Measurements from ENCODE around the gene OSBPL3.
"Not testable (repeated sequence)": the region's sequence is repeated elsewhere in the genome, so short reads cannot be mapped to it uniquely, and the experiment has no call there.

Gene OSBPL3

DNA sequence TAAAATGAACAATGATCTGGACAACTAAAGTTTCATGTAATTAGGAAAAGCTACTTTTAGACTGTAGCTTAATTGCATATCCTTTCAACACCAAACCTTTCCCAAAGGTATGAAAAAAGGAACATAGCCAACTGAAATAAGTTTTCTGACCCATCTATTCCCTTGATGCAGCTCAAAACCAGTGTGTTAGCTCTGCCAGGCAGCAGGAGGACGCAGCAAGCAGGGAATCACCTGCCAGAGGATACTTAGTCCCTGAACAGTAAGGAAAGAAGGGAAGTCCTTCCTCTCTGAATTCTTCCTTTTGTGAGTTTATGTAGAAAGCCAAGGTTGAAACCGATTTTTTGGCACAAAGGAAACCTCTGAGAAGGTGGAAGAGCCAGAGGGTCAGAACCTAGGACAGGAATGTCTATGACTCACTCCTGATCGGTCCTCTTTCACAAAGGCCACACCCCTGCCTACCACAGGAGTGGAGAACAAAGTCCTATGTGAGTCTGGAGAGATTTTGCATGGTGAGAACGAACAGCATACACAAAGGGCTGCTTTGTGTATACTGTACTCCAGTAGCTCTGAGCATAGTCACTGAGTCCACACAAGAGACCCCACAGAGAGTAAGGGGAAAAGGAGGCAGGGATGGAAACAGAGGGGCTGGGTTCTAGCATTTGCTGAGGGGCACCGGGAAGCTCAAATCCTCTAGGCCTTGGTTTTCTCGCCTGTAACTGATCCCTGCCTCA, 153.9 kb downstream of the OSBPL3 start:
- no peak for DNase-seq

DNA sequence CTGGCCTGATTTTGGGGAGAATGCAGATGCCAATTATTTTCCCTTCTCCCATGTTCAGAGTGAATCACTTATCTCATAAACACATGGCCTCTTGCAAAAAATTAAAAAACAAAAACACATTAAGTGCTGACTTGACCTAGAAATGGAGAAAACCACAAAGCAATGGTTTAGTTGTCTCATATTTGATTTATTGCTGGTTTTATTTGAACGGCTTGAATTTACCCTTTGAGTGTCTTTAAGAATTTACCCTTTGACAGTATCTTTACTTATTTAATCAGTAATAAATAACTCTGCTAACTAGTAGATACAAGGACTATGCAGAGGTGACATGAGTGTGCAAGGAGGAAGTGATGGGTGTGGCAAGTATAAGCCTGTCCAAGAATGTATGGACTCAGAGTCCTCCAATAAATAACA, 154.6 kb downstream of the OSBPL3 start:
- no peak for DNase-seq

DNA sequence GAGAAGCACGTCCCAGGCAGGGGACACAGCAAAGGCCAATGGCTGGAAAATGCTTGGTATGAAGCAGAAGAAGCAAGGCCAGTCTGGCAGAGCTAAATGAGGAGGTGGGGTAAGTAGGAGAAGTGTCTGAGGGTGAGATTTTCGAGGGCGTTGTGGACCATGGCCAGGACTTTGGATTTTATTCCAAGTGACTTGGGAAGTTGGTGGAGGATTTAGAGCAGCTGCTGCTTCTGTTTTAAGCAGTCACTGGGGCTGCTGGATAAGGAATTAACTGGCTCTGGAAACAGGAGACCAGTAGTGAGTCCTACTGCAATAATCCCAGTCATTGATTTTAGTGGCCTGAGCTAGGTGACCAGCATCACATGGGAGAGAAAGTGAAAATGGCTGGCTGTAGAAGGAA, 155.1 kb downstream of the OSBPL3 start:
- DNase-seq: no peak

DNA sequence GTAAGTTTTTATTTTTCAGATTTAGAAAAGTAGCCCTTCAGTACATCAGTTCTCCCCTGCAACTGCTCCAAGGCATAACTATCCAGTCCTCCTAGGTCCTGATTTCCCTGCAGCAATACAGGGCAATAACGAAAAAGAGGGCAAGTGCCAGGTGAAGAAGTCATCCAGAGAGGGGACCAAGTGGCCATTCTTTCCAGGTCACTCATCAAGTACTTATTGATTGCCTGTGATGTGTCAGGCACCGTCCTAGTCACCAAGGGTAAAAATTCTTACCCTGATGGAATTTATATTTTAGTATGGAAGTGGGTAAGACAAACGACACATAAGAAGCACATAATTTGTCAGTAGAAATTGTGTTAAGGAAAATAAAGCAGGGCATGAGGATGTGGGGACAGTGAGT, 155.6 kb downstream of the OSBPL3 start:
- DNase-seq: no peak

DNA sequence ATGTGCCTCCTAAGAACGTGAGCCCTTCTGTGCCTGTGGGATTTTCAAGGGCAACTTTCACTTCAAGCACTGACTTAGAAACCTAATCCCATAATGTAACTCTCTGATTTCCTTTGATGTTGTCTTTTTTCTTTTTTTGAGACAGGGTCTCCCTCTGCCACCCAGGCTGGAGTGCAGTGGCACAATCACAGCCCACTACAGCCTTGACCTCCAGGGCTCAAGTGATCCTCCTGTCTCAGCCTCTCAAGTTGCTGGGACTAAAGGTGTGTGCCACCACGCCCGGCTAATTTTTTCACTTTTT, 158.3 kb downstream of the OSBPL3 start:
- DNase-seq: no peak

DNA sequence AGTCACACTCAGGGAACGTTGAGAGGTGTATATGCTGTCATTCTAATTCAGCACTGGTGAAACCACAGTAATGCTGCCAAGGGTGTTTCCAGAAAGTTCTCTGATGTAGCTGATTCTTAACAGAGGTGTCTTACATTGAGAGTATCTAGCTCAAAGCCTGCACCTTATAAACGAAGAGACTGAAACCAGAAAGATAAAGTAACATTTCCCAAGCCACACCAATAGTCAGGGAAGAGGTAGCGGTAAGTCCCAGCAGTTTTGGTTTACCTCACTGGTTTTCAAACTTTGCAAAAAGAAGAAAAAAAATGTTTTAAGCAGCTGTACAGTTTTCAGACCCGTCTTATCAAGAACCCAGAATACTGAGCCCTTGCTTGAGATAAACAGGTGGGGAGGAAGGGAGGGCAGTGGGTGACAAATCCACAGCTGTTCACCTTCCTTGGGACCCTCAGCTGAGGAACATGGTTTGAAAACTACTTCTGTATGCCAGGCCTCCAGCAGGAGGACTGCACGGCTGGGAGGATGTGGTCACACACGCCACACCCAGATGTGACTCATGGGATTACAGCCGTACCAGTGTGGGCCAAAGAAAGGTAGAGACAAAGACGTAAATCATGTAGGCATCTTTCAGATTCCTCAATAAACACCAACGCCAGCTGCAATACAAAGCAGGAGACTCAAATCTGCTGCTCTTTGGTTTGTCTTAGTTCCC, 158.8 kb downstream of the OSBPL3 start:
- DNase-seq: peak; percentile 88

DNA sequence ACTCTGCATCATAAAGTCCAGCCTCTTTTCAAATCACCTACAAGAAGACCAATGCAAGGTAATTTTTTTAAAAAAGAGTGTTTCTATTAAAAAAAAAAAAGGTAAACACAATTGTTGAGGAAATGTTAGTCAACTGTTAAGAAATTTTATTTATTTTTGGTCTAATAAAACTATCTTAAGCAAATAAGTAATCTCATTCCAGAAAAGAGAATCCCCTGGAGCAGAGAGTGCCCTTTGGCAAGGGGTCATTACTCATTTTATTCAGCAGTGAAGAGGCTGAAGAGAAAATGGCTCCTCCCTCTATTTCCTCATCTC, 159.3 kb downstream of the OSBPL3 start:
- DNase-seq: no peak

DNA sequence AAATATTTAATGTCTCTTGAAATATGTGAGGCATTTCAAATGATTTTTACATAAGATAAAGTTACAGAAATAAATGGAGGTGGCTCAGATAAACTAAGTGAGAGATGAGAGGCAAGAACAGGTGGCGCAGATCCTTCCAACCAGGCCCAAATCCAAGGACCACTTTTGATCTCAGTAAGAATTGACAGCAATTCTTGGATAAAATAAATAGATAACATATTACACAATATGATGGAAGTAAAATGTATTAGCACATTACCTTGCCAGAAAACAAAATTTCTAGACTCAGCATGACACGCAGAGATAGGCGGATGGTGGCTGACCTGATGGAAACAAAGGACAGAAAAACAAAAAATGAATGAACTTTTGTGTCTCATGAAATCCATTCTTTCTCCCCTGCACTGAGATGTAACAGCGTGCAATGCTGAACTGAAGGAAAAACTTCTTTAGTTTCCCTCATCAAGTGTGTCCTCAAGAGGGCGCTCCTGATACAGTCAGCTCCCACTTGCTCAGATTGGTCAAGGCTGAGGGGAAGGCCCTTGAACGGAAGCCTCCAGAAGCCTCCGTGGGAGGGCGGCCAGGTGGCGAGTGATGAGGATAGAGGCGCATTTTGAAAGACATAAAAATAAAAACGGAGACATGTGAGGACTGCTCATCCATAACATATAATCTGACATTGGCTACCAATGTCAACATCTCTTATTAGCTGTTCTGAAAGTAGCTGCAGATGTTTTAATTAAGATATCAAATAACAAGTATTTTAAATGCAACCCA, 159.9 kb downstream of the OSBPL3 start:
- DNase-seq: peak; percentile 79

DNA sequence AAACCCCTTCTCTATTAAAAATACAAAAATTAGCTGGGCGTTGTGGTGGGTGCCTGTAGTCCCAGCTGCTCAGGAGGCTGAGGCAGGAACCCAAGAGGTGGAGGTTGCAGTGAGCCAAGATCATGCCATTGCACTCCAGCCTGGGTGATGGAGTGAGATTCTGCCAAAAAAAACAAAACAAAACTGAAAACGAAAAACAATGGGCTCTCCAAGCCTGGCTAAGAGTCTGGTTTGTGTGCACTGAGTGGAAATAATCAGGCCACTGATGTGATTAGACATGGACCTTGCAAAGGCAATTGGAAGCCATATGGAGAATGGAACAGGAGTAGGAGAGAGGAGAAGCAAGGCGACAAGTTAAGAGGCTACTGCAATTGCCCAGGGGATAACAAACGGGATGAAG, 162.6 kb downstream of the OSBPL3 start:
- DNase-seq: no peak

DNA sequence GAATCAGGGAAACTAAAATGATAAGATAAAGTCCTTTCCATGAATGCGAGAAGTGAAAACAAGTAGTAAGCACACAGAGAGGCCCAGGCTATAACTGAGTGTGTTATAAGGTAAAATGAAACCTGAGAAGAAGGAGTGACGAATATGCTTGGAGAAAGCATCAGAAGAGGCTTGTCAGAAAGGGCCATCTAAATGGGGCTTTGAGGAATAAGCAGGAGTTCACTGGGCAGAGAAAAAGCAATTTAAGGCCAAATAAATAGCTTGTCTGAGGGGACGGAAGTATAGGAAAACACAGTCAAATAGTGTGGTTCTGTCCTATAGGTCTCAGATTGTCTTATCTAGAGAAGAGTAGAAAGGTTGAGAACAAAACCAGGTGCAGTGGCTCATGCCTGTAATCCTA, 163.1 kb downstream of the OSBPL3 start:
- no peak for DNase-seq

DNA sequence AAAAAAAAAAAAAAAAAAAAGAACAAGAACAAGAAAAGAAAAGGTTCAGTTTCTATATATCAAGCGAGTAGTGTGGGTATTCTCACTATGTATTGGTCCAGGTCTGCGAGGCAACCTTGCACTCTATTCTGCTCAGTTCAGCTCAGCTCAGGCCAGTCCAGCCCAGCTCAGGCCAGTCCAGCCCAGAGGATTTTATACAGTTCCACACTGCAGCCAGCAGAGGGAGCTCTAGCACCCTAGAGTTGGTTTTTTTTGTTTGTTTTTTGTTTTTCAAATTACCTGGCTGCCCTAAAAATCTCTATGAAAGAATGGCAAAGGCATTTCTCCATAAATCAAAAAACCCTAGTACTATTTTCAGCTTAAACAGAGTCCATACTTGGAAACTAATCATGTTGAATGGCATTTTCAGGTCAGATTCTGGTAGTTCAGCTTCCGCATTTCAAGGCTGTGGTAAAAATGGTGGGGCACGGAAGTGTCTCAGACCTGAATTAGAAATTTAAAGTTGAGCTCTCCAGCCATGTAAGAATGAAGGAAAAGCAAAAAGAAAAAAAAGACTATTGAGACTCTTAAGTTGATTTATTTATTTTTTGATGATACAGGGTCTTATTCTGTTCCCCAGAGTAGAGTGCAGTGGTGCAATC, 167.6 kb downstream of the OSBPL3 start:
- peak; percentile 44 for DNase-seq

DNA sequence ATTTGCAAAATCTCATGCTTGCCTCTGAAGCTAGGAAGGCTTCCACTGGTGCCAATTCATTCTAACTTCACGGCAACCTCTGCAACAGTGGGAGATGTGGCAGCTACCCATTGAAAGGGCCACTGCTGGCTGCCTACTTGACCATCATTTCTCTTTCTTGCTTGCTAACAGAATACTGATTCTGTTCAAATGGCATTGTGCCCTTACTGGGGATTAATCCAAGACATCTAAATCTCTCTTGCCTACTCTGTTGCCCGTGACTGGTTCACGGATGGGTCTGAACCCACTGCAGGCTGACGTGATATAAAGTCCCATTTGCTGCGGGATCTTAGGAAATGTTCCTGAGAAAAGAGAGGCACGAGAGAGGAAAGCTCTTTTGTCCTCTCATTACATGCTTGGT, 171.5 kb downstream of the OSBPL3 start:
- DNase-seq: no peak

DNA sequence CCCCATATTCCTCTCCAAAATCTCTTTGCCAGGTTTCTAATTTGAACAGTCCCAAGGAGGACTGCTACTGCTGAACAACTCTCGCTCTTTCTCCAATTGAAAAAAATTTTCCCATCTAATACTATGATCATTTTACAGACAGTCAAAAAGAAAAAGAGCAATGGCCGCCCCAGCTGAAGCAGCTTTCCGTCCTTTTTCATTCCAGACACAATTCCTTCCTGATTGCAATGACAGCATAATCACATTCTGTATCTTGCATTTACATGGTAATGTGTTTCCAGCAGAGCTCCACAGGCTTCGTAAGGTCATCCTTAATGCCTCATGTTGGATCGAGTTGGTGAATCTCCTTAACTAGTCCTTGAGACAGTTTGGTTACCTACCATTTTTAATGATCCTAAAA, 177.7 kb downstream of the OSBPL3 start:
- no peak for DNase-seq

DNA sequence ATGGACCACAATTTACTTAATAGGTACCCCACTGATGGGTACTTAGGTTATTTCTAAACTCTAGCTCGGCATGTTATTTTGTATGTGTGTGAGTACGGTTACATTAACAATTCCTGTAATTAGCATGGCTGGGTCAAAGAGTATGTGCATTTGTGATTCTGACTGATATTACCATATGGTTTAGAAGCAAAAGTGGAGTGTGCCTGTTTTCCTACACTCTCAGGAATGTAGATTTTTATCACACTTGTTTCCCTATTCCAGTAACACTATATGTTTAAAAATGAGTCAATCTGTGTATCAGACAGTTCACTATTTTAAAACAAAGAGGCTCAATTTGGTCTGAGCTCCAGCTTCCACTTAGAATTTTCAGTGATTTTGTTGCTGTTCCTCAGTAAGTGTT, 178.1 kb downstream of the OSBPL3 start:
- no peak for DNase-seq

DNA sequence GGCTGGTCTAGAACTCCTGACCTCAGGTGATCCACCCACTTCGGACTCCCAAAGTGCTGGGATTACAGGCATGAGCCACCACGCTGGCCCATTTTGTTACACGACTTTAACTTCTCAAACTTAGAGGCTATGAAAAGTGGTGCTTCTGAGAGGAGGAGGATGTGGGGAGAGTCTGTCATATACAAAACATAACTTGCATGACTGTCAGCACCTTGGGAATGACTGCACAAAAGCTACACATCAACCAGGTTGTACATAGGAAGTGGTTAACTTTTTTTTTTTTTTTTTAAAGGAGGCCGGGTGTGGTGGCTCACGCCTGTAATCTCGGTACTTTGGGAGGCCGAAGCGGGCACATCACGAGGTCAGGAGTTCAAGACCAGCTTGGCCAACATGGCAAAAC, 179.3 kb downstream of the OSBPL3 start:
- no peak for DNase-seq

DNA sequence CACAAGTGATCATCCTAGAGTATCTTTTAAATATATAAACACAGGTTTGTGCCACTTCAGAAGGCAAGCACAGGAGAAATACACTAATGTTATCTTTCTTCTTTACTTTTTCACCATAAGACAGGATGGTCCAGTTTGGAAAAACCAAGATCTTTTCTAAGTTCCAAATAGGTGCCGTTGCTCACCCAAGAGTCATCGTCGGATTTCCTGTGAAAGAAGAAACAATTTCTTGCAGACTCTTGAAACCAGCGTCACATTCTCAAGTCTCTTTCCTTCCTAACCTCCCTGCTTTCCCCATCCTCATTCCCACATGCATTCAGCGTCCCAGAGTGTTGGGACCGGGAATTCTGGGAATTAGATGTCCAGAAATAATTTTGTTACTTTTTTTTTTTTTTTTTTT, 179.9 kb downstream of the OSBPL3 start:
- DNase-seq: no peak

DNA sequence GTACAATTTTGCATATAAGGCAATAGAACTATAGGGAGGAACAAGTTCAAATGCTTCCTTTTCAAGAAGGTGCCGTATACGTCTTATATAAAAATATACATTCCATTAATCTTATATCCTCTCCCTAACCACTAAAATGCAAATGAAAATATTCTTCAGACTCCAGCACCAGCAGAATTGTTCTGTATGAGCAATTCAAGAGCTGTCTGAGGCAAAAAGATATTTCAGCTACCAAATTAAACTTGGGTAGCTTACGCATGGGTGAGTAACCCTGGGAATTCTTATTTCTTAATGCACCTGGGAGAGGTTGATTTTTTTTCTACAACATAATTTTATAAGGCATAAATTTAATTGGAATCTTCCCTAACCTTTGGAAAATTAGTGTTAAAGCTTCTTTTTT, 180.5 kb downstream of the OSBPL3 start:
- no peak for DNase-seq

DNA sequence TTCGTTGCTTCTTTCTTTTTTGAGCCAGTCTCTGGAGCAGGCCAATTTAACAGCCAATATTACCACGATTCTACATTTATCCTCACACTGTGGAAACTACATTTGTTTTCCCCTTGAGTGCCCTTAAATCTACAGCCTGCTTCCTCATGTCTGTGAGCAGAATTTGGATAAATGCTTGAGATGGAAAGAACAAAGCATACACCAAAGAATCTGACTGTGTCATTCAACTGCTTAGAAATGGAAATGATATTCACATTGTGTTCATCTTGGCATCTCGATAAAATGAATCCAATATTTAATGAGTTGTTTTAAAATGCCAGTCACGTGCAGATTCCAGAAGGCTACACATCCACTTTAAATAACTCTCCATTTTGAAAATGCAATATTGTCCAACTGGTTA, 181.7 kb downstream of the OSBPL3 start:
- DNase-seq: no peak

DNA sequence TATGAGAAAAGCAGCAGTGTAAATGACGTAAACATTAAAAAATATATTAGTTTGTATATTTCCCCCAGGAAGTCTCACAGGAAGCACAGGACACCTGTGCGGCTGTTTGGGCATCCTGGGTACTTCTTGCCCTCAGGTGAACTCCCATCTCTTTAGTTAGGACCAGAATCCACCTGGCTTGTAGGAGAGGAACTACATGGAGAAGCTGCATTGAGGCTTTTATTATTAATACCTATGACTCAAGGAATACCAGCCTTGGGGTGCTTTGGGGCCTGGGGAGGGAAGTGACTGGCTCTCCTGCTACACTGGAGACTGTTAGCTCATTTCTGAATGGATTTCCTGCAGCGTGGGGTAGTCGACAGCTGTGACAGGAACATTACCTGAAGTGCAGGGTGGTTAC, 182.7 kb downstream of the OSBPL3 start:
- no peak for DNase-seq

DNA sequence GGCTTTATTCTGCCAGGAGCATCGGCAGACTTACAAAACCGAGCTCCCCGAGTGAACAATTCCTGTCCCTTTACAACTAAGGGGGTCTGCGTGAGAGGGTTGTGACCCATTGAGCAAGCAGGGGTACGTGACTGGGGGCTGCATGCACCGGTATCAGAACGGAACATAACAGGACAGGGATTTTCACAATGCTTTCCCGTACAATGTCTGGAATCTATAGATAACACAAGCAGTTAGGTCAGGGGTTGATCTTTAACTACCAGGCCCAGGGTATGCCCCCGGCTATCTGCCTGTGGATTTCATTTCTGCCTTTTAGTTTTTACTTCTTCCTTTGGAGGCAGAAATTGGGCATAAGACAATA, 184.6 kb downstream of the OSBPL3 start:
- DNase-seq: no peak

DNA sequence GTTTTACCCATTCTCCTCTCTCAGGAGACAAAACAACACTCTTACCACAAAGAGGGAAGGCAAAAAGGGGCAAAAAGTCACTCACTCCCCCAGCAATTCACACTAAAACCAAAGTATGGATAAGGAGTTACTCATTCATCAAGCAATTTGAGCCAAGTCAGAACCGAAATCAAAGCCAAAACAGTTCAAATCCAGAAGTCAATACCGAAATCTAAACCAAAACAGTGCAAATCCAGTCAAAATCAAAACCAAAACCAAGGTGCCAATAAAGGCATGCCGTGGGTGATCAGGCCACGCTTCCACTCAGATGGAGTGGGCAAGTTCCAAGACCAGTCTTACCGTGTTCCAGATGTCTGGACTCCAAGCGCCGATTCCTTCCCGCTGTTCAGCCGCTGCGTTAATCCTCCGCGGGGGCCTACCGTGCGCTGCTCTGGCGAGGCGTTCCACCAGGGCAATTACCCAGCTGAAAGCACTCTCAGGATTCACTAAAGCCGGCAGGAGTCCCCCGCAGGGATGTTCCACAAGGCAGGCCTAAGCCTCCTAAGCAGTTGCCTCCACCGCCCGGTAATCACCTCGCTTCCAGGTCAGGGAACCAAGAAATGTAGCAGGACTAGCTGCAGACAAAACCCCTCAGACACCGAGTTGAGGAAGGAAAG, 185.1 kb downstream of the OSBPL3 start:
- not testable (repeated sequence) for DNase-seq

DNA sequence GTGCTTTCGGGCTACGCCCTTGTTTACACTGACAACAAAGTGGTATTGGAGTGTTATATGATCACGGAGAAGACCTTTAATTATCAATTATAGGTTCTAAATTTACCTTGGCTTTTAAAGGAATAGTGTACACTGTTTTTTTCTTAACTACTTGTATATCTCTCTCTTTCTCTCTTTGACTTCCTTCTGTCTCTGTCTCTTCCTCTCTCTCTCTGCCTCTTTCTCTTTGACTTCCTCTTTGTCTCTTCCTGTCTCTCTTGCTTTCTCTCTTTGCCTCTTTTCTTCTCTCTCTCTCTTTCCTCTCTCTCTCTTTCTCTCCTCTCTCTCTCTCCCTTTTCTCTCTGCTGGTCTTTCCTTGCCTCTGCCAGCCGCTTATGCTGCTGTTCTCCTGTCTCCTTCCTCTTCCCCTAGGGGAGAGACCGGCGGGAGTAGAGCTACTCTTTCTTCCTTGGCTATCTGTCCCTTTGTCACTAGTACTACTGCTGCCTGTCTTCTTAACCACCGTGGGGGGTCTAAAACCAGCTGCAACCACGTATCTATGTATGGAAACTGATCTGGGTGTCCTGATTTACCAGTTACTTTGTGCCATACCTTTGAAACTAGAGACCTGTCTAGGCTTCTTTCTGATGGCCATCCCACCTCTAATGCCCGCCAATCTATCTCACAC, 185.9 kb downstream of the OSBPL3 start:
- no peak for DNase-seq

Data from CD4-positive, alpha-beta T cell treated with Interleukin-15 for 1 hour (primary cell).